Subcutaneous adipose tissue (tissue), 4 donors: ENCODE measurements around the gene NT5DC1. TPM values are rescaled to one million over a fixed set of nuclear protein-coding genes. Genes with fewer than 3 reads are reported as not detected.

Experiments used
- total RNA-seq, 4 donors: library from RNA; depleted of rRNA; stranded (reverse); fragments of >200 nt; gene quantifications; one replicate each; pipeline ENCODE4 v1.1.0, GENCODE V29; 2016
- TF ChIP-seq, protein P1 (sequence below): fragments of 450-650 bp; IDR thresholded peaks from one replicate; pipeline ENCODE4 v1.5.1; 2016; ENCODE audit warnings: low read depth, mild to moderate bottlenecking, control low read depth, antibody characterized with exemption, moderate library complexity

The NT5DC1 gene
- total RNA-seq, 4 donors from 2014 or later: 7.7 to 19.2 (median 11.0) TPM

DNA sequence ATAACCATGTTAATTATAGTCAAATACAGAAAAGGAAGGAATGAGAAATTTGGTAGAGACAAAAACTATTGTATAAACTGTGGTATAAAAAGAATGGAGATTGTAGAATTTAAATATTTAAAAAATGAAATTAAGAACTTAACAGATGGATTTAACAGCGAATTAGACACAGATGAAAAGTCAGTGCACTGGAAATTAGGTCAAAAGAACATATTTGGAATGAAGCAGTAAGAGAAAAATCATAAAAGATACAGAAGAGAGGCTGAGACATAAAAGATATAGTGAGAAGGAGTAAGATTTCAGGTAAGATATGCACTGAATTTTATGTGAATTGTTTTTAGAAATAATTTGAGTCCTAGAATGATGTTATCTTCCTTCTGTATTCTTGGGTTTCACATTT, 139.2 kb downstream of the NT5DC1 start:
- TF ChIP-seq, protein P1, sequence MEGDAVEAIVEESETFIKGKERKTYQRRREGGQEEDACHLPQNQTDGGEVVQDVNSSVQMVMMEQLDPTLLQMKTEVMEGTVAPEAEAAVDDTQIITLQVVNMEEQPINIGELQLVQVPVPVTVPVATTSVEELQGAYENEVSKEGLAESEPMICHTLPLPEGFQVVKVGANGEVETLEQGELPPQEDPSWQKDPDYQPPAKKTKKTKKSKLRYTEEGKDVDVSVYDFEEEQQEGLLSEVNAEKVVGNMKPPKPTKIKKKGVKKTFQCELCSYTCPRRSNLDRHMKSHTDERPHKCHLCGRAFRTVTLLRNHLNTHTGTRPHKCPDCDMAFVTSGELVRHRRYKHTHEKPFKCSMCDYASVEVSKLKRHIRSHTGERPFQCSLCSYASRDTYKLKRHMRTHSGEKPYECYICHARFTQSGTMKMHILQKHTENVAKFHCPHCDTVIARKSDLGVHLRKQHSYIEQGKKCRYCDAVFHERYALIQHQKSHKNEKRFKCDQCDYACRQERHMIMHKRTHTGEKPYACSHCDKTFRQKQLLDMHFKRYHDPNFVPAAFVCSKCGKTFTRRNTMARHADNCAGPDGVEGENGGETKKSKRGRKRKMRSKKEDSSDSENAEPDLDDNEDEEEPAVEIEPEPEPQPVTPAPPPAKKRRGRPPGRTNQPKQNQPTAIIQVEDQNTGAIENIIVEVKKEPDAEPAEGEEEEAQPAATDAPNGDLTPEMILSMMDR: no peak

DNA sequence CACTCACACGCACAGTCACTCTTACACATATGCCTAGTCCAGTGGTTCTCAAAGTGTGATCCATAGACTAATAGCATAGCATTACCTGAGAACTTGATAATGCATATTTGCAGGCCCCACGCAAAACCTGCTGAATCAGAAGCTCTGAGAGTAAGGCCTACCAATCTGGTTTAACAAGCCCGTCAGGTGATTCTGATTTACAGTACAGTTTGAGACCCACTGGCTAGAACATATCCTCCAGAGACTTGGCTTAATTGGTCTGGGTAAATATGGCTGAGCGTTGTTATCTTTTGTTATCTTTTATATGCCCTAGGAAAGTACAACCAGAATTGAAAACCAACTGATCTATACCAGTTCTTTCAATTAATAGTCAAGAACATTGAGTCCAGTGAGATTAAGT, 143.6 kb downstream of the NT5DC1 start:
- TF ChIP-seq, protein P1: no peak

DNA sequence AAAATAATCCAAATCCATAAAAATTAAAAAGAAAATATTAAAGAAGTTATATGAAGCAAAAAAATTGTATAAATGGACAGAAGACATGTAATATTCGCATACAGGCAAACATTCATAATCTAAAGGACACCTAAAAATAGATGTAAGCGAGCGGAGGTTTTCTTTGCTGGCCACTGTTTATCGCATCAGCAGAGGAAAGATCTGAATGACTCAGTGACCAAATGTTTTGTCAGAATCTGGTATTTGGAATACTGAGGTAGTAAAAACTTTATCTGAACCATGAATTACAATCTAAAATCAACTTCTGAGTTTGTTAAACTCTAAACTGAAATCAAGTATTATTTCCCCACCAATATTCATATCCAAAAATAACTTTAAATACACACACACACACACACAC, 145.4 kb downstream of the NT5DC1 start:
- TF ChIP-seq, protein P1: no peak

DNA sequence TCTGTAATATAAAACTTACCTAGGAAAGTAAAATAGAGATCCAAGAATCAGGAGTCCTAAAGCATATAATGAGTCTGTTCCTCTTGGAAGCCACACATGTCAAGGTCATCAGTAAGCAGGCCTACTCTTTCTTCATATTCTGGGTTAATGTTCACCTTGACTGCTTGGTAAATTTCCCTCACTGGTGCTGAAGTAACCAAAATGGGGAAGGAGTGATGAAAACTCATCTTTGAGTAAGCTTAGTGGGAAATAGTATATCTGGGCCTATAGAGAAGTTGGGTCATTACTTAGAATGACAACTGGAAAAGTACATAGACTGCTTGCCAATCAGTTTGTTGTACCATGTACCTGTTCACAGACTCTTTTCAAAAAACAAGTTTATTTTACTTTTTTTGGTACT, 146.6 kb downstream of the NT5DC1 start:
- TF ChIP-seq, protein P1: no peak

DNA sequence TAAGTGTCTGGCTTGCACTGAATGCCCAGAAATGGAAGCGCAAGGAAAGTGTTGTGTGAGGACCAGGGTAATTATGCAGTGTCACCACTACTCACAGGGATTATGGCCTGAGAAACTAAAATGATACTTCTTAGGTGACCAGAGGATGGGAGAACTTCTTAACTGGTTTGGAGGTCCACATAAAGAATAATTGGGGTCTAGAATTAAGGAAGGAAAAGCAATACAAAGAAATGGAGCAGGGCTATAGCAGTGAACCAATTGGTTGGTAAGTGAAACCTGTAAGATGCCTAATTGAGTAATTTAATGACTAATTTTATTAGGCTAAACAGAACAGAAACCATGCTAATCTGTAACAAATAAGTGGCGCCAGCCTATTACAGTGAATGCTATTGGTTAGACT, 147.9 kb downstream of the NT5DC1 start:
- TF ChIP-seq, protein P1: no peak

DNA sequence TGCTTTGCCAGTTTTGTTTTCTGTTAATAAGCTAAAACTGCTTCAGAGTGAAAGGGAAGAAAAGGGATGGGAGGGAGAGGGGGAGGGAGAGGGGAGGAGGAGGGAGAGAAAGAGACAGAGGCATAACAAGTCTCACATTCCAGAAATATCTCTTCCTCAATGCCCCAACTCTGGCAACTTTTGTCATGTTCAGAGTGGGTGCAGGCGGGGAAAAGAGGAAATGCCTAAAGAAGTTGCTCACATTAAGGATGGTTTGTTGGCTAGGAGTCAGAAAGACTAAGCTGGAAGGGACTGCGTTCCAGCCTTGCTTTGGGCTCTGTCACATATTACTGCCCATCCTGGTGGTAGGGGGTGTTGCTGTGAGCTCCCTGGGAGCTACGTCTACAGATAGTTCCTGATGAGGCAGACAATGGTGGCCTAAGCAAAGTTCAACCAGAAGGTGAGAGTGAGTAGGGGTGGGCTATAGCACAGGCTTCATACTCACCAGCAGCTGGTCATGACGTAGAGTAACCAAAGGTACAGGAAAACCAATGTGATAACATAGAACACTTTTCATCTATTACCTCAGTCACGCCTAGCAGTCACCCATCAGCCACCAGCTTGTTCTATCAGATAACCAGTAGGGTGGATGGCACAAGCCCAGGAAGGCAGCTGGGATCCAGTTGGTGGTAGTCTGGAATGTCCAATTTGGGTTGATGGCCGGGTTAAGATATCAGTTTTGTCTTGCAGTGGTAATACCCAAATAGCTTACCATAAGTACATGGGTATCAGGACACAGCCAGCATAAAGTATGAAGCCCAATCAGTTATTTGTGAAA, 151.1 kb downstream of the NT5DC1 start:
- TF ChIP-seq, protein P1: no peak

DNA sequence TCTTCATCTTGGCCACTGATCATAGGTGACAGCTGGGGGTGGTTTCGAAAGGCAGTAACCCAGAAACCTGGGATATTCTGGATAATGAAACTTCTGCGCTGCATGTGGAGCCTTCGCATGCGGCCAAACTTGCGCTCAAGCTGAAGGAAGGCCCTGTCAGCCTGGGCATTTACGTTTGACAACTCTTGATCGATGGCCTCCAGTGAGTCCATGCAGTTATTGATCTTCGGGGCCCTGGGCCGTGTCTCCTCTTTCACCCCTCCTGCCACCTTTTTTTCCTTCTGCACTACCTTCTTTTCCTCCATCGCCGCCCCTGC, 152.5 kb downstream of the NT5DC1 start:
- TF ChIP-seq, protein P1: no peak
